ENCODE results near the gene EIF4H.
"Not testable (repeated sequence)": the region's sequence is repeated elsewhere in the genome, so short reads cannot be mapped to it uniquely, and the experiment has no call there.

Gene EIF4H

DNA sequence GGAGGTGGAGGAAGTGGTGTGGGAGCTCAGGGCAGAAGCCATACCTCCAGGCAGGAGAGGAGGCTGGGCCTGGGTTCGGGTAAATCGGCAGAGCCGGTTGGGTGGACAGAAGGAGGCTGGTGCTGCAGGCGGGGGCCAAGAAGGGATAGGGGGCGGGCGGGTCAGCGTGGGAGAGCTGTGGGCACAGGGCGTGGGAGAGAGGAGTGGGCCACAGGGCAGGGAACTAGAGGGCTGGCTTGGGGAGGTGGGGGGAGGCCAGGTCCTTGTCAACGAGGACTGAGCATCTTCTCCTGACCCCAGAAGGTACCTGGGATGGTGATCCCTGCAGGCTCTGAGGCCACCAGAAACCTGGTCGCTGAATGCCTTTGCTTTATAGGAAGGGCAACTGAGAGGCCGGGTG lies 47.6 kb downstream of the EIF4H start:
- CTCF ChIA-PET: no interaction called here
- no peak for TF ChIP-seq CTCF (conservative IDR thresholded peaks at IDR 0.05; ENCODE audit: low read depth)
- POLR2A ChIA-PET (ENCODE audit: low non-redundant PET): interaction anchor here (0.6 kb wide), 1 partner anchor 173 kb away, joined by 3 read pairs; no protein-coding TSS in a partner anchor

GRCh38 chr7:74222851-74223710 lies 48.9 kb downstream of the EIF4H start:
- no peak for TF ChIP-seq CTCF (conservative IDR thresholded peaks at IDR 0.05; ENCODE audit: low read depth)
- POLR2A ChIA-PET (ENCODE audit: low non-redundant PET): no interaction called here
- DNase-seq (ENCODE audit: low spot score): no peak
- H3K27ac ChIP-seq: peak overlapping the region; percentile 58
- CTCF ChIA-PET: interaction anchor here (1.0 kb wide), 1 partner anchor 17 kb away, joined by 3 read pairs; no protein-coding TSS in a partner anchor

More for the DNA sequence above, 47.6 kb downstream of the EIF4H start:
- DNase-seq (ENCODE audit: low spot score): no peak
- no peak overlapping the region for H3K27ac ChIP-seq

- CTCF ChIA-PET: interaction anchor here (1.0 kb wide), 1 partner anchor 18 kb away, joined by 3 read pairs; no protein-coding TSS in a partner anchor
- peak overlapping the region; percentile 58 for H3K27ac ChIP-seq
- DNase-seq (ENCODE audit: low spot score): no peak
- TF ChIP-seq CTCF (conservative IDR thresholded peaks at IDR 0.05; ENCODE audit: low read depth): no peak
- POLR2A ChIA-PET (ENCODE audit: low non-redundant PET): no interaction called here
Measured at GRCh38 chr7:74223711-74224510, 49.8 kb downstream of the EIF4H start.

DNA sequence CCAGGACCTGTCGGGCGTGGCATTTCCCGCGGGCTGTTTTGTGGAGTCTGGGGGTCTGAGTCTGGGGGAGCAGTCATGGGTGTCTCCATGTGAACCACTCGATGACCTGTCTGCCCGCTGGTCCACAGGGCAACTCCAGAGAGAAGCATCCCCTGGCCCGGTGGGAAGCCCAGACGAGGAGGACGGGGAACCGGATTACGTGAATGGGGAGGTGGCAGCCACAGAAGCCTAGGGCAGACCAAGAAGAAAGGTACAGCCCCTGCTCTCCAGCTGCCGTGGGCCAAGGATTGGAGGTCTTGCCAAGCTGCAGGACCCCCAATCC lies 50.3 kb downstream of the EIF4H start:
- no peak for DNase-seq (ENCODE audit: low spot score)
- ChIA-PET POLR2A (ENCODE audit: low non-redundant PET) (no interaction called here), CTCF (no interaction called here)

DNA sequence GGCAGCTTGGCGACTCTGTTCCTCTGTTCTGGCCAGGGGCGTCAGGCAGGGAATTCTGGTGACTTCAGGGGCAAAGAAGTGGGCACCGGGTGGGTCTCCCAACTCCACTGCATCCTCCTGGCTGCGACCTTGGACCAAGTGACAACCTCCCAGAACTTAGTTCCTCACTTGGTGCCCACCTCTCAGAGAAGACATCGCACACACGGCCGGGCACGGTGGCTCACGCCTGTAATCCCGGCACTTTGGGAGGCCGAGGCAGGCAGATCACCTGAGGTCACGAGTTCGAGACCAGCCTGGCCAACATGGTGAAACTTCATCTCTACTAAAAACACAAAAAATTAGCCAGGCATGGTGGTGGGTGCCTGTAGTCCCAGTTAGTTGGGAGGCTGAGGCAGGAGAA lies 50.8 kb downstream of the EIF4H start:
- H3K27ac ChIP-seq: peak overlapping the region; percentile 58; the same call in 1 of the 2 replicates
- DNase-seq (ENCODE audit: low spot score); POLR2A ChIA-PET (ENCODE audit: low non-redundant PET); CTCF ChIA-PET: not testable (repeated sequence)

More for the DNA sequence above, 50.3 kb downstream of the EIF4H start:
- no peak for TF ChIP-seq CTCF (conservative IDR thresholded peaks at IDR 0.05; ENCODE audit: low read depth)
- peak overlapping the region; percentile 58; the same call in 1 of the 2 replicates for H3K27ac ChIP-seq

DNA sequence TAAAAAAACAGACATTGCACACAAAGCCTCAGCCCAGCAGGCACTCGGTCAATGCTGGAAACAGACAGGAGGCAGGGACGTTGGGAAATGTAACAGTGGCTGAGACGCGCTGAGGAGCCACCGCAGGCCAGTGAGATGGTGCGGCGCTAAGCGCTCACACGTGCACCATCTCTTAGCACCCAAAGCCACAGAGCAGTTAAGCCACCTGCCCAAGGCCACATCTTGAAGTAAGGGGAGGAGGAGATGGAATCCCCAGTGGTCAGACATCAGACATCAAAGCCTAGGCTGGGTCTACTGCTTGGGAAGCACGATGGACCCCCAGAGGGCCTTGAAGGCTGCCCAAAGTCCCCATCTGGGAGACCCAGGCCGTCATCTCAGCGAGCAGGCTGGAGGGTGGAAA lies 51.2 kb downstream of the EIF4H start:
- POLR2A ChIA-PET (ENCODE audit: low non-redundant PET): no interaction called here
- H3K27ac ChIP-seq: peak overlapping the region; percentile 58
- CTCF ChIA-PET: no interaction called here
- no peak for DNase-seq (ENCODE audit: low spot score)
- TF ChIP-seq CTCF (conservative IDR thresholded peaks at IDR 0.05; ENCODE audit: low read depth): no peak

Data from RWPE1 (cell line).